Ecto neural progenitor cell (in vitro differentiated cells): ENCODE results near the gene LSM5.
"Not testable (repeated sequence)": the region's sequence is repeated elsewhere in the genome, so short reads cannot be mapped to it uniquely, and the experiment has no call there.

ENCODE experiments used
- DNase-seq: peaks from one replicate; pipeline ENCODE4 v3.0.0-alpha.2; 2018; ENCODE audit warnings: low spot score

Gene LSM5

DNA sequence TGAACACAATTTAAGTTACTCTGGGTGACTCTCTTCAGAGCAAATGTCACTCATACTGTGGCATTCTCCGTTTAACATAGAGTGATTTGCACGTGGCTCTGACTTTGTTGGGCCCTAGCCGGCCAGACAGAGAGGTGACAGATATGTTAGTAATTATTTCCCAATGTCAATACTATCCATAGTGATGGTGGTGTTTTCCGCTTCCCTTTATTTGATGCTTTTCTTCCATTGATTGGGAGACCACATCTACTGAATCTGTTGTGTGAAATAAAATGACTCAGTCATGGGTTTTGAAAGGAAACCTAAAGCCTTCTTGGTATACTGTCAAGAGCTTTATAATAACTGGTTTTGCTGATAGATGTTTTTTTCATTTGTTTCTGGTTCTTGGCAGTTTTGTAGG is 12.5 kb upstream of the LSM5 start:
- no peak for DNase-seq

DNA sequence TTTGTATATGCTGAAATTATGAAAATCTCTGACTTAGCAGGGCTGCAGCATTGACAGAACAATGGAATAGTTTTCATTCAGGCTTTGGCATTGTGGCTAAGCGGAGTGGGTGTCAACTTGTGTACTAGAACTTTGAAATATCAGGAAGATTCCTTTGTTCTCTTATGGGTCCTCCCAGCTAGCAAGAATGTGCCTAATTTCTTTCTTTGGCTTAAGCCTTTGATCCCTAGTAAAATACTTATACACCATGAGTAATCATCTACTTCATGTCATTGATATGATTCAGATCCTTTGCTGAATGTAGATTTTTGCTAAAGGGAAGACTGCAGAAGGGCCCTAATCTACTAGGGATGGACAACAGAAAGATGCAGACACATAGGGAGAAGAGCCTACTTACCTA is 11.3 kb upstream of the LSM5 start:
- no peak for DNase-seq

DNA sequence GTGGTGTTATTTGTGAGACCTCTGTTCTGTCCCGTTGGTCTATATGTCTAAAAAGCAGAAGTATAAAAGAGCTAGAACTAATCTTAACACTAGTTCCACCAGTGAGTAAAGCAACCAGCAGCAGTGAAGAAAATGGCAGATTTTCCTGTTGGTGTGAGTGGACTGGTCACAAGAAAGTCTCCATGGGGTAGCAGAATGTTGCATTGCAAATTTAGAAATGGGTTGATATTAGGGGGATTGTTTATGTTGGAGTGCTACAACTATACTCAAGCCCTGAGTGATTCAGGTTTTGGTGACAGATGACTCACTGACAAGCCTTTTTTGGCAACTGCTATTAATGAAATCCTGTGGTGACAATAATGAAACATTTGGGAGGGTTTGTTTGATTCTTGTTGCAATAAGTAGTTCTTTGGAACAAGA is 10.8 kb upstream of the LSM5 start:
- DNase-seq = no peak

DNA sequence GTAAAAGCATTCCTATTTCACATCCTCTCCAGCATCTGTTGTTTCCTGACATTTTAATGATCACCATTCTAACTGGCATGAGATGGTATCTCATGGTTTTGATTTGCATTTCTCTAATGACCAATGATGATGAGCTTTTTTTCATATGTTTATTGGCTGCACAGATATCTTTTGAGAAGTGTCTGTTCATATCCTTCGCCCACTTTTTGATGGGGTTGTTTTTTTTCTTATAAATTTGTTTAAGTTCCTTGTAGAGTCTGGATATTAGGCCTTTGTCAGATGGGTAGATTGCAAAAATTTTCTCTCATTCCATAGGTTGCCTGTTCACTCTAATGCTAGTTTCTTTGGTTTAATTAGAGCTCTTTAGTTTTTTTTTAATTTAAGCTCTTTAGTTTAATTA is 10.0 kb upstream of the LSM5 start:
- not testable (repeated sequence) for DNase-seq

DNA sequence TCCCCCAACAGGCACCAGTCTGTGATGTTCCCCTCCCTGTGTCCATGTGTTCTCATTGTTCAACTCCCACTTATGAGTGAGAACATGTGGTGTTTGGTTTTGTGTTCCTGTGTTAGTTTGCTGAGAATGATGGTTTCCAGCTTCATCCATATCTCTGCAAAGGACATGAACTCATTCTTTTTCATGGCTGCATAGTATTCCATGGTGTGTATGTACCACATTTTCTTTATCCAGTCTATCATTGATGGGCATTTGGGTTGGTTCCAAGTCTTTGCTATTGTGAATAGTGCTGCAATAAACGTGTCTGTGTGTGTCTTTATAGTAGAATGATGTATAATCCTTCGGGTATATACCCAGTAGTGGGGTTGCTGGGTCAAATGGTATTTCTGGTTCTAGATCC is 9.6 kb upstream of the LSM5 start:
- not testable (repeated sequence) for DNase-seq

DNA sequence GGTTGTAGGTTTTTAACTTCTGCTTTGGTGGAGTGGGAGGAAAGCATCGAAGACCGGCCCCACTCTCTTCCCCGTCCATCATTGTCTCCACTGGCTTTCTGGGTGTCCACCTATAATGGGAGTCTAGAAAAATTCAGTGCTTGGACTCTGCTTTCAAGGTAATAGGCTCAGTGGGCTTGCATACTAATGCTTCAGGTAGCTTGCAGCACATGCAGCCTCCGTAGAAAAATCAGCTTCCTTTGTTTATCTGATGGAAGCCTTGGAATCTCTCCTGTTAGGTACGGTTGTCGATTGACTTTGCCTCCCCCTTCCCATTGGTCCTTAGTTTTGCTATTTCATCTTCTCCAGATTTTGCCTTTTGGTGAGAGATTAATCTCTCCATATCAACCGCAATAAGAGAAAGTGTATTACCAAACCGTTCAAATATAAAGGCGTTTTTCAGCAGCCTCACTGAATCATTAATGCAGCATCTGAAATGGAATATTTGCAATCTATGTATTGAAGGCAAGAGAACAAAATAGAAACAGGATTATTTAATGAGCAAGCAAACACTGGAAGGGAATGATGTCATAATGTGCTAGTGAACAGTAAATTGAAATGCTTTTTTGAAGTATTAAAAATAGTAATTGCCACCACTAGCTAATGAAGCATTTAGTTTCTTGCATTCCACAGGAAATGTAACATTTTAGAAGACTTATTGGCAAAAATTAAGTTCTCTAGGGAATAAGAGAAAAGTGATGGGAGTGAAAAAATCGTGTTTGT is 6.1 kb upstream of the LSM5 start:
- DNase-seq = no peak

DNA sequence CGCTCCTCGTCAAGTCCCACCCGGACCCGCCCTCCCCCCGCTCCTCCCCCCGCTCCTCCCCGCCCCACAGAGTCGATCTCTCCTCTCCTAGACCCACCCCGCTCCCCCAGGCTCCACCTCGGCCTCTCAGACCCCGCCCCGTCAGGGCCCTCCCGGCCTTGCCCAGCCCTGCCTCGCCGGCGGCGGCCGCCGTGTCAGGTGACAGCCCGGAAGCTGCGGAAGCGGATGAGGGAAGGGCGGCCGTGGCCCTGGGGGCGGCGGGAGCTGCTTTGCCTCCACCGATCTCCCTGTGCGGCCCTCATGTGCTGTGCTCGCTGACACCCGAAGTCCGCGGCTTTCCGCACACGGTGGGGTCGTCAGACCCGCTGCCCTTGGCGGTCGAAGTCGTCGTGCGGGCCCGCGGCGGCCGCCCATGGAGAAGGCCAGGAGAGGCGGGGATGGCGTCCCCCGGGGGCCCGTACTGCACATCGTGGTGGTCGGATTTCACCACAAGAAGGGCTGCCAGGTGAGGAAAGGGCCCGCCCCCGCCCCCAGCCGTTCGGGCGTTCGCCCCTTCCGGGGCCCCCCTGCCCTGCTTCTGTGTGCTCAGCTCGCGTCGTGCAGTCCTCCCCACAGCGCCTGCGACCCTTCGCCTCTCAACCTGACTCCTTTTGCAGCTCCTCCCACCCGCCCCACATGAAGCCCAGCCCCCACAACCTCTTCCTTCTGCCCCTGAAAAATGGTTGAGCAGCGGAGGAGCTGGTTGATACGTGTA is 5.3 kb upstream of the LSM5 start, which contains the start of gene AVL9:
Gene AVL9, plus strand, starts transcription at position 192 of the 754 bp plus-strand sequence. Its CDS starts 221 bp downstream, at position 413.
- peak; percentile 98 for DNase-seq

DNA sequence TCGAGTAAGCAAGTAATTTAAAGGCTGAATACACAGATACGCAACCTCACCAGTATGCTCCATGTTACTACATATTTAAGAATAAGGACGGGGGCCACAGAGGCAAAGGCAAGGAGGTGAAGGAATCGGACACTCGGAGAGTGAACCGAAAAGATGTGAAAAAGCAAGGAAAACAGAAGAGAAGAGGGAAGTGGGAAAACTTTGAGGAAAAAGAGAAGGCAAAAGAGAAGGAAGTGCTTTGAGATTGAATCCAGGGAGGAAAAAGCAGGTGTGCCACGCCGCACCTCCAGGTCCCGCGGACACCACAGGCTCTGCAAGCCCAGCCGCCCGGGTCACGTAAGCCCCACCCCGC is 4.7 kb upstream of the LSM5 start:
- DNase-seq = no peak

DNA sequence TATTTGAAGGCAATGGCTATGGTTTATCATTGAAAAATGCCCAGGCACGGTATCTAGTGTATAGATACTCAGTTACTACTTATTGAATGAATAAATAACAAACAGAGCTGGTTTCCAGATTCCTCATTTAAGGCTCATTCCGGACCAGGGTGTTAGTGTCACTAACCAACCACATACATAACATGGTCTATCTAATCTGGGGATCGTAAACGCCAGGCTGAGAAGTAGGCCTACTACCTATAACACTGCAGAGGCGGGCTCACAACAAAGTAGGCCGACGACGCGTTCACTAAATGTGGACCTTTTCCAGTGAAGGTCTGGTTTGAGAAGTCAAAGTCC is 423 bp downstream of the LSM5 start:
- no peak for DNase-seq

DNA sequence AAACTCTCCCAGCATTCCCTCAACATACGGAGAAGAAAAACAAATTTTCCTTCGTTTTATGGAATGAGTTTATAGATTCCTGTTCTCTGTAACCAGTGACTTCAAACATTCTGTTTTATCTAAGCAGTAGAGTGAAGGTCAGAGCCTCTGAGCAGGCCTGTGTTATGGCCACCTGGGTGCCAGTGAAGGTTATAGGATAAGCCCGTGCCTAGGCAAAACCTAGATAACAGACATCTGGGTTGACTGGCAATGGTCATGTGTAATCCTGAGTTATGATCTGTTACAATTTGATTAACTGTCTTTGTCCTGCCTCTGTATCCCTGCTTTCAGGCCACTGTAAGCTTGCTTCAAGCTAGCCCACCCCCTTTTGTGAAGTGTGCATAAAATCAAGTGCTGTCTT is 8.3 kb downstream of the LSM5 start:
- no peak for DNase-seq

DNA sequence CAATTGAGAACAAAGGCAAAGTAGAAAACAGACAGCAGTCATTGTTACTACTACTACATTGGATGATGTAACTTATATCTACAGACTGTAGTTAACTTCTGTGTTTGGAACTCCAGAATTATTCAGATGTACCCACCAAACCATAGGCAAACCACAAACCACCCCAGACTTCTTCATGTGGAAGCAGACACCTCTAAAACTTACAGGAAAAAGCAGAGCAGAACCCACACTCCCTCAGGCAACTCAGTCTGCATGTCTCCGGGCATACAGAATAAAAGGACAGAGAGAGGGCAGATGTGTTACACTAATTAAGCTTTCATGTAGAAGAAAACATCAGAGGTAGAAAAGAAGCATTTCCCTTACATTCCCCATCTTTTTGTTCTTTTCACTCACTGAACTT is 9.0 kb downstream of the LSM5 start:
- DNase-seq = no peak

DNA sequence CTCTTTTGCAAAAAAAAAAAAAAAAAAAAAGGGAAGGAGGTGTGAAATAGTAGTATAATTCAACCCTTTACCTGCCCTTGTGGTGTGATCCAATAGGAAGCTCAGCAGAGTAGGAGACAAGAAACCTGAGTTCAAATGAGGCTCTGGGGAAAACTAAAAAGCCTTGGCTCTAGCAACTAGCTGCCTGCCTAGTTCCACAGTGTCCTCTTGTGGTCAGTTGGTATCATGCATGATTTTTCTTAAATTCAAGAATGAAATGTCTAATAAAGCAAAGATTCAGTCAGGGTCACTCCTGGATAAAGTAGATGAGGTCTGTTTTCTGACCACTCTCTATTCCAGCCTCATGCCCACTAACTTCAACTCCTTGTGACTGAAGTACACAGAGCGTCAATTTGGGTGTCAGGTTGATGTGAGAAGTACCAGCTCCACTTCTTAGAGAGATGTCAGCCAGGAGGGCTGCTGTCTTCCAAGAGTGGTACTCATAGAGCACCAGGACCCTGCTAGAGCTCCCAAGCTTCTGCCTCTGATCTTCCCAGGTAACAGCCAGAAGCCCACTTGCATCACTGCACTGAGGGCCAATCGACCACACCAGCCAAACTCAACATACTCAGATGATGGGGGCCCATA is 10.5 kb downstream of the LSM5 start:
- no peak for DNase-seq

DNA sequence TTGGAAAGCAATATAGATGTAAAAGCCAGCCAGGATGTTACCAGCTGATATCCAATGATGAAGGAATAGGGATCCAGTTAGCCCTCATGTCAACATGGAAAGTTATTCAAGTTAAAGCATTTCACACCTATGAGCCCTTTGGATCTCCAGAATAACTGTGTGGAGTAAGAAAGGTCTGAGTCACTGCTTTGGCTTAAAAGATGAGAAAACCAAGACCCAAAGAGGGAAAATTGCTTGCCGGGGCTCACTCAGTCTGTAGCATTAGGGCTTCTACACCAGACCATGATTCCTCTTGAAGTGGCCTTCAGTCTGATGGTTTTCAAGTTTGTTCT is 12.6 kb downstream of the LSM5 start:
- no peak for DNase-seq

DNA sequence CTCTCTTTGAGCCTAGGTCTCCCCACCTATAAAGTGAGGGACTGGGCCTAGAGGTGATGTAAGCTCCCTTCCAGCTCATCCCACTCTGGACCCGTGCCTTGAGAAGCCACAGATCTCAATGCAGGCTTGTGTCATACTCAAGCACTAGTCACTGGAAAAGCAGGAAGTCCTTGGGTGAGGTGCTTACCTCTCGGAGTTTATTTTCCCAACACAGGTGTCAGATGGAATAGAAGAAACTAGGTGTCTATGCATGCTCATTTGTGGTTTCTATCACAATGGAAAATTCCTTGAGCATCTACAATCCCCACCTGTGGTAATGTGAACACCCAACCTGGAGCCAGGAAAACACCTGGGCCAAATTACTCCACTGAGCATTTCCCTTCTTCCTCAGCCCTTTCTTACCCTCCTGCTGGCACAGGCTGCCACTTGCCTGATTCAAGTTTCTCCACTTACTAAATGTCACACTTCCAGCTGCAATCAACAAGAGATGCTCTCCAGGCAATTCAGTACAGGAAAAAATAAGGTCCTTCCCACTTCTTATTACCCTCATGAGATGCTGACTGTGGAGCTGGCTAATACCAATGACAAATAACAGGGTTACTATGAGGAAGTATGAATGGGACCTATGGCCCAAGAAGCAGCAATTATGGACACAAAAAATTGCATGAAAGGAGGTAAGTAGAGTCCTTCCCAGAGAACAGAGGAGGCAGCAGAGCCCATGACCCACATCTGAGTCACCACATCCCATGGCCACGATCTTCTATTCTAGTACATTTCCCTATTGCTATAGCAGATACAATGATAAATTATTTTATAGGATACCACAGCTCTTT is 13.1 kb downstream of the LSM5 start:
- no peak for DNase-seq

DNA sequence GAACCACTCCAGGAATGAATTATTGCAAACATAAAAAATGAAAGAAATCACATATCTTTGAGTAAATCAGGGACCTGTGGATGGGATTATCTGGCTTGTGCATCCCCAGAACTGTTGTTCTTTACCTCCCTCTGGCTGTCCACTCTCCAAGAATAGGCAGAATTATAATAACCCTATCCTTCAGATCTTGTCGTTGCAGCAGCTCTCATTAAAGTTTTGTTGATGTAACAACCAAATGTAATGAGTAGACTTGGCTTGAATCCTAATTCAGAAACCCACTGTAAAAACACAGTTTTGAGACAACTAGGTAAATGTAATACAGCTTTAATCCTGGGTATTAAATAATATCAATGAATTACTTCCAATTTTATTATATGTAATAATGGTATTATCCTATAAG is 16.2 kb downstream of the LSM5 start:
- no peak for DNase-seq

DNA sequence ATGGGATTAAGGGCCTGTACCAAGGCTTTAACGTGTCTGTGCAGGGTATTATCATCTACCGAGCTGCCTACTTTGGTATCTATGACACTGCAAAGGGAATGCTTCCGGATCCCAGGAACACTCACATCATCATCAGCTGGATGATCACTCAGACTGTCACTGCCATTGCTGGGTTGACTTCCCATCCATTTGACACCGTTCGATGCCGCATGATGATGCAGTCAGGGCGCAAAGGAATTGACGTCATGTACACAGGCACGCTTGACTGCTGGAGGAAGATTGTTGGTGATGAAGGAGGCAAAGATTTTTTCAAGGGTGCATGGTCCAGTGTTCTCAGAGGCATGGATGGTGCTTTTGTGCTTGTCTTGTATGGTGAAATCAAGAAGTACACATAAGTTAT is 18.2 kb downstream of the LSM5 start:
- no peak for DNase-seq

DNA sequence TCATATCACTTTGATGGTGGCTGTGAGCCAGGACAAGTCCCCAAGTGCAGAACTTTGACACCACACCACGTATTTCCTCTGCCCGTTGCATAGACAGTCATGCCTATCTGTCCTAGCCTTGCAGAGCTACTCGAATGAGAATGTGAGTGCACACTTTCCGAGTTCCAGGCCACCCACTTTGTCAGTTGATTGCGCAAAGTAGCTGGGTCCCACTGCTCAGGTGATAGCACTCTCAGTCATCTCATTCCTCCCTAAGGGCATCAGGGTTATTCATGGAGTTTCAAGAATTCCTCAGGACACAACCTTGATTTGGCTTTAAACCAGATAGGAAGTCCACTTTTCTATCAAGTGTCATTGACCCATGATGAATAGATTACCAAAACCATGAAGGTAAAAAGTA is 19.3 kb downstream of the LSM5 start:
- DNase-seq = no peak

DNA sequence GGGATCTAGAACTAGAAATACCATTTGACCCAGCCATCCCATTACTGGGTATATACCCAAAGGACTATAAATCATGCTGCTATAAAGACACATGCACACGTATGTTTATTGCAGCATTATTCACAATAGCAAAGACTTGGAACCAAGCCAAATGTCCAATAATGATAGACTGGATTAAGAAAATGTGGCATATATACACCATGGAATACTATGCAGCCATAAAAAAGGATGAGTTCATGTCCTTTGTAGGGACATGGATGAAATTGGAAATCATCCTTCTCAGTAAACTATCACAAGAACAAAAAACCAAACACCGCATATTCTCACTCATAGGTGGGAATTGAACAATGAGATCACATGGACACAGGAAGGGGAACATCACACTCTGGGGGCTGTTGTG is 20.2 kb downstream of the LSM5 start:
- DNase-seq = not testable (repeated sequence)

DNA sequence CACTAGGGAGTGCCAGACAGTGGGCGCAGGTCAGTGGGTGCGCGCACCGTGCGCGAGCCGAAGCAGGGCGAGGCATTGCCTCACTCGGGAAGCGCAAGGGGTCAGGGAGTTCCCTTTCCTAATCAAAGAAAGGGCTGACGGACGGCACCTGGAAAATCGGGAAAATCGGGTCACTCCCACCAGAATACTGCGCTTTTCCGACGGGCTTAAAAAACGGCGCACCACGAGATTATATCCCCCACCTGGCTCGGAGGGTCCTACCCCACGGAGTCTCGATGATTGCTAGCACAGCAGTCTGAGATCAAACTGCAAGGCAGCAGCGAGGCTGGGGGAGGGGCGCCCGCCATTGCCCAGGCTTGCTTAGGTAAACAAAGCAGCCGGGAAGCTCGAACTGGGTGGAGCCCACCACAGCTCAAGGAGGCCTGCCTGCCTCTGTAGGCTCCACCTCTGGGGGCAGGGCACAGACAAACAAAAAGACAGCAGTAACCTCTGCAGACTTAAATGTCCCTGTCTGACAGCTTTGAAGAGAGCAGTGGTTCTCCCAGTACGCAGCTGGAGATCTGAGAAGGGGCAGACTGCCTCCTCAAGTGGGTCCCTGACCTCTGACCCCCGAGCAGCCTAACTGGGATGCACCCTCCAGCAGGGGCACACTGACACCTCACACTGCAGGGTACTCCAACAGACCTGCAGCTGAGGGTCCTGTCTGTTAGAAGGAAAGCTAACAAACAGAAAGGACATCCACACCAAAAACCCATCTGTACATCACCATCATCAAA is 25.4 kb downstream of the LSM5 start:
- not testable (repeated sequence) for DNase-seq

DNA sequence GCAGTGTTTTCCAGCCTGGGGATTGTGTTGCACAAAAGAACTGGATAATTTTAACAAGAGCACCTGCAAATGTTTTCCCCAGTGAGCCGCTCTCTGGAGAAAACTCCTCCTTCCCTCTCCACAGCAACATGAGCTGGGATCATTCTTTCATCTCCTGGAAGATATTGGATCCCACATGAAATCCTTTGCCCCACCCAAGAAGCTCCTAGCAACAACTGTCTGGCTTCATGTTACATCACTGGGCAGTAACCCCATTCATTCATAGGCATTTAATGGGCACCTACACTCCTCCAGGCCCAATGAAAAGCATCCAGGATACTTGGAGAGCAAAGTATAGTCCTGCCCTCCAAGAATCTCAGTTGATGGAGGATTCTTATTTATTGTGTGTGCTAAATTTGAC is 27.2 kb downstream of the LSM5 start:
- no peak for DNase-seq

DNA sequence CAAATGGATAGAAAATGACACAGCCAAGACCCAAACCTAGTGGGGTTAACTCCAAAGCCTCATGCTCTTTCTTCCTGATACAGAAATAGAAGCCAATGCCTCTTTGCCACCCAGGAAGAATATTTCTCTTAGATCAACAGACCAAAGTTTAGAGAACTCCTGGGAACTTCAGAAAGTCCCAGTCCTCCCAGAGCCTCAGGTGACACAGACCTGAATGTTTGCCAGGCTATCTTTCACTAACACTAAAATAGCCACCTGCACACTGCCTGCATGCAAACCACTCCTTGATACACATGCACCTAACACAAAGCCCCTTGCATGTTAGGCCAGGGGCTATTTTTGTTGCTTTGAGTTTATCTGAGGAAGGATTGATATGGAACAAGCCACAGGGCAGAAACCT is 27.7 kb downstream of the LSM5 start:
- no peak for DNase-seq

DNA sequence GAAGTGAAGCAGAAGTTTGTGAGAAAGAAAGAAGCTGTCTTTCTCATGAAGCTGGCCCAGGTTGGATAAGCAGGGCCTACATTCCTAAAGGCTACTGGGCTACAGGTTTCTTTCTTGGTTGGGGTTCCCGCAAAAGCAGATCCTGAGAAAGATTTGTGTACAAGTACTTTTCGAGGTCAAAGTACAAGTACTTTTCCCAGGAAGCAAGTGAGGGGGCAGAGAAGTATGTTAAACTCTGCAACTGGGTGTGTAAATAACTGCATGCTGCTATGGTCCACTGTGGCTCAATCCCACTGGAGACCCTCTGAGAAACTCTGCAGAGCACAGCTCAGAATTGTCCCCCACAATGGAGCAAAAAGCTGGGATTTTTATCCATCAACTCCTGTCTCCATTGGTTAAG is 28.7 kb downstream of the LSM5 start:
- DNase-seq = no peak
